GM19452 (cell line): Measurements from ENCODE around the gene B4GALNT4.
"Not testable (repeated sequence)": the region's sequence is repeated elsewhere in the genome, so short reads cannot be mapped to it uniquely, and the experiment has no call there.

ENCODE experiments used
- ATAC-seq: cut with Tn5 transposase; IDR thresholded peaks from one replicate; pipeline ENCODE4 v1.9.1; 2021; ENCODE audit not compliant: unreplicated experiment

The B4GALNT4 gene

DNA sequence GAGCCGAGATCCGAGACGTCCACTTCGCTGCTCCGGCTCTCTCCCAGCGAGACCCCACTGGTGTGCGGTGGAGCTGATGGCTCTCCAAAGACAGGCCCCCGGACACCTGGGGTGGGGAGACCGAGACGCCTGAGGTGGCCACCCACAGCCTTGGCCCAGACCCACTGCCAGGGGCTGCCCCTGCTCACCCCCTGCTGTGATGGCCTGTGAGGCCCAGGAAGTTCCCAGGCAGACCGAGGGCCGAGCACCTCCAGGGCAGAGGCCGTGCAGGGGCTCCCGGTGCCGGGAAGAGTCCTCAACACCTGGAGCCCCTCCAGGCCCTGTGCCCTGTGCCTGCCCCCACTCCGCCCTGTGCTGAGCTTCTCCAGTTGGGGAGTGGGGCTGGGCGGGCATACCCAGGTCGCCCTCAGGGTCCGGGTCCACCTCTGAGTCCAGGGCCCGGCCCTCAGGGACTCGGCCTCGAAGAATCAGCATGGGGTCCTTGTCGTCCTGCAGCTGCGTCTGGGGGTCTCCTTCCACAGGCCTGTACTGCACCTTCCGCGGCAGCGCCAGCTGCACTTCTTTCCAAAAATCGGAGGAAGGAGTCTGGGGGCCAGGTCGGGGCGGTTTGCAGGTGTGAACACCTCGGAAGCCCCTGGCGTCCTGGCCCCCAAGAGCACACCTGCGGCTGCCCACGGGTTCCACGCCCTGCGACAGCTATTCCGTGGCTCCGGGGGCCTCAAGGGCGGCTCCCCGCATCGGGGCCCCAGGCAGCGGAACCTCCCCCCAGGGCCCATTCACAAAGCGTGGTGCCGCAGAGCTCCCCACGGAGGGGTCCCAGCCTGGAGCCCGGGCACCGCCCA is 36.9 kb downstream of the B4GALNT4 start:
- no peak for ATAC-seq

DNA sequence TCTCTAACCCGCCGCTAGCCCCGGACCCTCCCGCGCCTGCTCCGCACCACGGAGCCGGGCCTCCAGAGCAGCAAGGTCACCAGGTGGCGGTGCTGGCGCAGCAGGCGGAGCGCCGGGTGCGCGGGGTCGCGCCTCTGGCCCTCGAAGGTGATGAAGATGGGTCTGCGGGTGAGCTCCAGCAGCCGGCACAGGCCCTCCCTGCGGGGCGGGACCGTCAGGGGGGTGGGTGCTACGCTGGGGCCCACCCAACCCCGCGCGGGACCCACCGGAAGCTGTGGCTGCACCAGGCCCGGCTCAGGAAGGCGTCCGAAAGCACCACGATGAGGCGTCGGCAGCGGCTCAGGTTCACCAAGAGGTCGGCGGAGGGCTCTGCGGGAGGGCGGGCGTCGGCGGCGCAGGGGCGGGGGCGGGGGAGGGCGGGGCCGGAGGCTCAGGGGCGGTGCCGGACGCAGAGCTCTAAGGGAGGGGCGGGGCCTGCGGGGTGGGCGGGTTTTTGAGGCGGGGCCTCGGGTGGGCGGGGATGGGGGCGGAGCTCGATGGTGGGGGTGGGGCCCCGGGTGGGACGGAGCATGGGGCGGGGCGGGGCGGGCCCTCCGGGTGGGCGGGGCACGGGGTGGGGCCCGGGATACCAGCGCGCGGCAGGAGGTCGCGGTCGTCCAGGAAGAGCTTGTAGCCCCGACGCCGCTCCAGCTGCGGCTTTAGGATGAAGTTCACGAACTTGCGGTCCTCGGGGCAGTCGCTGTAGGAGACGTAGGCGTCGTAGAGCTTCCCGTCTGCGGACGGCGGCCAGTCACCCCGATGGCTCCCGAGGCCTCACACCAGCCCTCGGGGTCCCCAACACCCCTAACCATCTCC is 37.7 kb downstream of the B4GALNT4 start:
- peak; percentile 80 for ATAC-seq

DNA sequence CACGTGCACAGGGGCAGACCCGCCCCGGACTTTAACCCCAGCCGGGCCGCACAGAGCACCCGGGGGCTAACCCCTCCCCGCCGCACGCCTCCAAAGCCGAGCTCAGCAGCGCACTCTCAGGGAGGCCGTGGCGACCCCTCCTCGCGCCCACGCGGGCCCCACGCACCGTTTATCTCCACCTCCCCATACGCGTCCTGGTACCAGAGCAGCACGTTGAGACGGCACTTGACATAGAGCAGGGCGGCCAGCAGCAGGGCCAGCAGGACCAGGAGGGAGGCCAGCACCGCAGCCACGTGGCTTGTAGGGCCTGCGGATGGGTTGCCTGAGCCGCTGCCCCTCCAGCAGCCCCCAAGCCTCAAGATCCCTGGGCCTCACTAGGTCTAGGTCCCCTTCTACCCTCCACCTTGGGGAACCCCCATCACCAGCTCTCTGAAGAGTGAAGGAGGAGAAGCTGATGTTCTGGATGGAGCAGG is 38.4 kb downstream of the B4GALNT4 start:
- no peak for ATAC-seq

DNA sequence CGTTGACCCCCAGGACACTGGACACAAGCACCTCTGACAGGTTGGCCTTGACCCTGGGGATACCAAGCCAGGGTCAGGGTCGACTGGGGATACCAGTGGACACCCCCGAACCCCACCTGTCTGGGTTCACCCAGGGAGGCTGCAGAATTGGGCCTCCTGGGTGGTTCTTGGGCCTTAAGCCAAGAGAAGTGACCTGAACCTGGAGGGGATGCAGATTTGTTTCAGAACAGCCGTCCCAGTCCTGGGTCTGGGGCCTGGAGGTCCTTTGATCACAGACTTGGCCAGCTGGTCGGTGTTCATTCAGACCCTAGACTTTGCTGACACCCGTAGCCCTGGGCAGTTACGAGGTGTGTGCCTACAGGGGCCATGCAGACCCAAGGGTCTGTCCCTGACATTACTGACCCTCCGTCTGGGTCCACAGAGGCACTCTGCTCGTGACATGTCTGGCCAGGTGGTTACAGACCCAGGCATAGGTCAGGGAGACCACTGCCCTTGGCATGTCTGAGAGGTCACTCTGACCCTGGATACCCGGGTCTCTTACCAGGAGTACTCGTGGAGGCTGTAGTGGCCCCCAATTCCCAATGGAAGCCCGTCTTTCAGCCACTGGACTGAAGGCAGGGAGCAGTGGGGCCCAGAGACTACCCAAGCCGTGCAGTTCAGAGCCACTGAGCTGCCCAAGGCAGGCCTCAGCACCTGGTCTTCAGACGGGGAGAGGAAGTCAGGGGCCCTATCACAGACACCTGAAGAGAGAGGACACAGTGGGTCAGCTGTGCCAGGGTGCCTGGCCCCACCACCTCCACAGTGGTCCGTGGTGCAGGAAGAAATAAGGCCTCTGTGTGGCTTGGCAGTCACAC is 39.1 kb downstream of the B4GALNT4 start:
- ATAC-seq = no peak

DNA sequence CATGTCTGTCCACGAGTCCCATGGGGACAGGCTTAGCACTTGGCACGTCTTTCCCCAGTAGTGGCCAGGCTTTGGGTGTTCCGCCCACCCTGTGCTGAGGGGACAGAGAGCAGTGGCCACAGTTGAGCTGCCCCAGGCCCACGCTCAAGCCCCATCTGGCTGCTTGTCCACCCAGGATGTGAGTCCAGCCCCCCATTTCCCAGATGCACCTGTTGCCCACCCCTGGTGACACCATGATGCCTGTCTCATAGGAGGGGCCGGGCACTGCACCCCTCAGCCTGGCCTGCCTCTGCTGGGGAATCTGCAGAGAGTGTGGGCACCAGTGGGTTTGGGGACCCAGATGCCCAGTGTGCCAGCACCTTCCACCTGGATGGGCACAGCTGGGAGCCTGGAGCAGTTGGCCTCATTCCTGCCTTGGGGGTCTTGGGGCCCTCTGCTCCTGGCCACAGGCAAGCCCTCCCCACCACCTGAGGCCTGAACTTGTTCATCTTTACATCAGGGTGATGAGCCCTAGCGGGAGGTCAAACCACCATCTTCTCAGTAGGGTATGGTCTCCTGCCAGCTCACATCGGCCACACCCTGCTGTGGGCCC is 39.8 kb downstream of the B4GALNT4 start:
- ATAC-seq = no peak

DNA sequence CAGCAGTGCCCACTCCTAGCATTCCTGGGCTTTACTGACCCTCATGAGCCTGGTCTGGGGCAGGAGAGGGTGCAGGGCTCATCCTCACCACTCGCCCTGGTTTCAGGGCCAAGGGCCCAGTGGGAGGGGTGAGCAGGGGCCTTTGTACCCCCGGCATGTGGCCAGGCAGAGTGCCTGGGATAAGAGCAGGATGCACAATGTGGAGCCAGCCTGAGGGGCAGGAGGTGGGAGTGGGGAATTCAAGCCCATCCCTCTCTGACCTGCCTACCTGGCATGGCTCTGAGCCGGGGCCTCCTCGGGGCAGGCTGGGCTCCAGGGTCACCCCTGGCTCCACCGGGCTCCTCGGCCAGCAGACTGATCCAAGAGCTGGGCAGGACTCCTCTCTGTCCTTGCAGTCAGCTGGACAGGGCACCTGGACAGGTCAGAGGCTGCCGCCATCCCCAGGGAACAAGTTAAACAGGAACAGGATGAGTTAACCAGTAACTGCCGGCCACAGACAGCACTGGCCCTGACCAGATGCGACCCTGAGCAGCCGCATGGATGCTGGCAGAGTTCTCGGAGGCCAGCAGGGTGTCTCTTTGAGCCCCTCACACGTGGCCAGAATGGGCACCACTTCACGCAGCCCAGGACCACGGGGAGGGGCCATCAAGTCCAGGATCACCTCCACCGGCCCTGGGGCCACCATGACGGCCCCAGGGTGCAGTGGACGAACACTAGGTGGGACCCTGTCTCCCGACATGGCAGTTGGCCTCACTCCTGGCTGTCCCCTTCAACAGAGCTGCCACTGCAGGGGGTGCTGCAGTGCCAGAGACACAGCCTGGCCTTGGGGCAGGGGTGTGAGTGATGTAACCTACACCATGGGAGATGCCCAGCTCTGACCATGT is 40.5 kb downstream of the B4GALNT4 start:
- ATAC-seq = no peak

DNA sequence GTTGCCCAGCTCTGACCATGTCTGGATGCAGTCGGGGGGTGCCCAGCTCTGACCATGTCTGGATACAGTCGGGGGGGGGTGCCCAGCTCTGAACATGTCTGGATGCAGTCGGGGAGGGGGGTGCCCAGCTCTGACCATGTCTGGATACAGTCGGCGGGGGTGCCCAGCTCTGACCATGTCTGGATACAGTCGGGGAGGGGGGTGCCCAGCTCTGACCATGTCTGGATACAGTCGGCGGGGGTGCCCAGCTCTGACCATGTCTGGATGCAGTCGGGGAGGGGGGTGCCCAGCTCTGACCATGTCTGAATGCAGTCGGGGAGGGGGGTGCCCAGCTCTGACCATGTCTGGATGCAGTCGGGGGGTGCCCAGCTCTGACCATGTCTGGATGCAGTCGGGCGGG is 41.4 kb downstream of the B4GALNT4 start:
- not testable (repeated sequence) for ATAC-seq

DNA sequence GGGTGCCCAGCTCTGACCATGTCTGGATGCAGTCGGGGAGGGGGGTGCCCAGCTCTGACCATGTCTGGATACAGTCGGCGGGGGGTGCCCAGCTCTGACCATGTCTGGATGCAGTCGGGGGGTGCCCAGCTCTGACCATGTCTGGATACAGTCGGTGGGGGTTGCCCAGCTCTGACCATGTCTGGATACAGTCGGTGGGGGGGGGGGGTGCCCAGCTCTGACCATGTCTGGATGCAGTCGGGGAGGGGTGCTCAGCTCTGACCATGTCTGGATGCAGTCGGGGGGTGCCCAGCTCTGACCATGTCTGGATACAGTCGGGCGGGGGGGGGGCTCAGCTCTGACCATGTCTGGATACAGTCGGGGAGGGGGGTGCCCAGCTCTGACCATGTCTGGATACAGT is 42.2 kb downstream of the B4GALNT4 start:
- not testable (repeated sequence) for ATAC-seq

DNA sequence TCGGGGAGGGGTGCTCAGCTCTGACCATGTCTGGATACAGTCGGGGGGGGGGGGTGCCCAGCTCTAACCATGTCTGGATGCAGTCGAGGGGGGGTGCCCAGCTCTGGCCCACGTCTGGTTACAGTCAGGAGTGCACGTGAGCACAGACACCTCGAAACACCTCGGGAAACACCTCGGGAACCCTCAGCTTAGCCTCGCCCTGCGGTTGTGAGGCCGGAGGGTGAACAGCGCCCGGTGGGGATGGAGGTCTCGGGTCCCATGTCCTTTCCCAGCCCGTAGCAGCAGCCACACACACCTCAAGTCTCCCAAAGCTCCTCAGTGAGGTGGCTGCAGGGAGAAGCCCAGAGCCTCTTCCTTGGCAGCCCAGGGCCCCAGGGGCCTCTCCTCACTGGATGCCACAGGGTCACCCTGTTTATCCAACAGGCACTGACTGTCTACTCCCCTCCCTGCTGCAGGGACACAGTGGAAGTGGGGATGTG is 43.4 kb downstream of the B4GALNT4 start:
- no peak for ATAC-seq

DNA sequence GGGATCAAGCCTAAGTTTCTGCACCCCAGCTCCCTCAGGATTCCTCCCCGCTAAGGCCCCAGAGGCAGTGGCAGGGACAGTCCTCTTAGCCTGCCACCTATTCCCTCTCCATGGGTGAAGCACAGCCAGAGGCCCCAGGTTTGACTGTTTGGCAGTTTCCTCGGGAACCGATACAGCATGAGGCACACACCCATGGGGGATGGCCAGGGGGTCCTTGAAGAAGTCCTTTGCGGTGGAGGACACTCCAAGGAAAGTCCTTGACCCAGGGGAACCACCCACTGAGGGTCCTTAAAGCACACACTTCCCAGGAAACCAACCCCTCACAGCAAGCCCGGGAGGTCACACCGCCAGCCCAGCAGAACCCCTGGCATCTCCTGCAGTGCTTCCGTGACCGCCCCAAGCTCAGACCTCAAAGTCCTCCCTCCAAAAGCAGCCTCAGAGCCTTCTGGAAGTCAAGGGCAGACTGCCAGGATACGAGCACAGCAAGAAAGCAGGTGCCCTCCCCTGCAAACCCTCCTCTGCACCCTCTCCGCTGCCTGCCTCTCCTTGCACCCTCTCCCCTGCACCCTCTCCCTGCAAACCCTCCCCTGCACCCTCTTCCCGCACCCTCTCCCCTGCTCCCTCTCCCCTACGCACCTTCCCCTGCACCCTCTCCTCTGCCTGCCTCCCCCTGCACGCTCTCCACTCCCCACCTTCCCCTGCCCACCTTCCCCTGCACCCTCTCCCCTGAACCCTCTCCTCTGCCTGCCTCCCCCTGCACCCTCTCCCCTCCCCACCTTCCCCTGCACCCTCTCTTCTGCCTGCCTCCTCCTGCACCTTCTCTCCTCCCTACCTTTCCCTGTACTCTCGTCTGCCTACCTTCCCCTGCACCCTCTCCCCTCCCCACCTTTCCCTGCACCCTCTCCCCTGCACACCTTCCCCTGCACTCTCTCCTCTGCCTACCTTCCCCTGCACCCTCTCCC is 44.1 kb downstream of the B4GALNT4 start:
- ATAC-seq = no peak

DNA sequence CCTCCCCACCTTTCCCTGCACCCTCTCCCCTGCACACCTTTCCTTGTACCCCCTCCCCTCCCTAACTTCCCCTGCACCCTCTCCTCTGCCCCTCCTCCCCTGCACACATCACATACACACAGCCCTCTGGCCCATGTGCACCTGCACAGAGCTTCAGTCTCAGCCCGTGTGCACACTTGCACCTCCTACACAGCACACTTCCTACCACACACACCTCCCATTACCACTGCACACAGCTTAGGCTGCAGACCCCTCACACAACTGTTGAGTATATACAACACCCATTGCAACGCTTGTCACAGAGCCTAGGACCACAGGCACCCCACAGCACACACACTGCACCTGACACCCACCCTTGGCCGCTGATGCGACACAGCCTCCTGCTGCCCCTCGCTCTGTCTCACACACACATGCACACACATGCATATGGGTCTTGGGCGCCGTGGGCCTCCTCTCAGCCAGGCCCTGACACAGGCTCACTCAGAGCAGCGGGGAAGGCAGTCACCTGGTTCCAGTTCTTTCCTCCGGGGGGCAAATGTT is 45.1 kb downstream of the B4GALNT4 start:
- ATAC-seq = no peak

DNA sequence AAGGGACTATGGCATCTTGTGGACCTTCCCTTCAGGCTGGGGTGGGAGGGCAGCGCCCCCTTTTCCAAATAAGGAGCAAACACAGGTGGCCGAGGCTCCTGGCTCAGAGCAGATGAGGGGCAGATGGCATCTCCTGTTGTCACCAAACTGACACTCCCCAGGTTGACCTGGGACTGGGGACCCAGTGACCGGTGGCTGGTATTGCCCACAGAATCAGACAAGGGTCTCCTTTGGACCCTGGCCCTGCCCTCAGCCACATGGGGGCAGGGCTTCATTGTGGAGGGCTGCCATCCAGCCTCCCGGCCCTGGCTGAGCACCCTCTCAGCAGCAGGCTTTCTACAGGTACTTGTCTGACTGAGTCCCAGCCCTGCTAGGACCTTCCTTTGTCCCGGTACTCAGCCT is 46.3 kb downstream of the B4GALNT4 start:
- ATAC-seq = no peak

DNA sequence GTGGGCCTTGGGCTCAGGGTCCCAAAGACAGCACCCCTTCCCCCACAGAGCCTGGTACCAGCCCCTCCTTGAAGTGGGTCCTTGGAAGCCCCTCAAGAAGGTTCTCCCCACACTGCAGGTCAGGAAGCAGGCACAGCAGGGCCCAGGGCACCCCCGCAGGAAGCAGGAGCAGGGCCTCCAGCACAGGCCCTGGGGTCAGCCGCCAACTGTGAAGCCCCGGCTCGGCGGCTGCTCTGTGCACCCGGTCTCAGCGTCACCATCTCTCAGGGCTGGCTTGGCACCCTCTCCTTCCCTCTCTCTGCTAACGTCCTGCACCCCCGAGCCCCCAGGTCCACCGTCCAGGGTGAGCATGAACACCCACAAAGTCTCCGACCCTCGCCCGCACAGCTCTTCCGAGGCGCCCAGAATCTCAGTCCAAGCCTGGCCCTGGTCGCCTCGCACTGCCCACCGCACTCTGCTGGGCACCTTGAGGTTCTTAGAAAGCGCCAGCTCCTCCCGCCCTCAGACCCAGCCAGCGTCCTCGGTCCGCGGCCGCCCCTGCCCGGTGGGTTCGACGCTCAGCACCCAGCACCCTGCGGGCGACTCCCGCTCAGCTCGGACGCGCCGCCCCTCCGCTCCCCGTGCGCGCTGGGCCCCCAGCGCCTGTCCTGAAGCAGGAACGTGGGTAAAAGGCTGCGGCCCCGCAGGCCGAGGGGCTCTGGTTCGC is 46.9 kb downstream of the B4GALNT4 start:
- no peak for ATAC-seq

DNA sequence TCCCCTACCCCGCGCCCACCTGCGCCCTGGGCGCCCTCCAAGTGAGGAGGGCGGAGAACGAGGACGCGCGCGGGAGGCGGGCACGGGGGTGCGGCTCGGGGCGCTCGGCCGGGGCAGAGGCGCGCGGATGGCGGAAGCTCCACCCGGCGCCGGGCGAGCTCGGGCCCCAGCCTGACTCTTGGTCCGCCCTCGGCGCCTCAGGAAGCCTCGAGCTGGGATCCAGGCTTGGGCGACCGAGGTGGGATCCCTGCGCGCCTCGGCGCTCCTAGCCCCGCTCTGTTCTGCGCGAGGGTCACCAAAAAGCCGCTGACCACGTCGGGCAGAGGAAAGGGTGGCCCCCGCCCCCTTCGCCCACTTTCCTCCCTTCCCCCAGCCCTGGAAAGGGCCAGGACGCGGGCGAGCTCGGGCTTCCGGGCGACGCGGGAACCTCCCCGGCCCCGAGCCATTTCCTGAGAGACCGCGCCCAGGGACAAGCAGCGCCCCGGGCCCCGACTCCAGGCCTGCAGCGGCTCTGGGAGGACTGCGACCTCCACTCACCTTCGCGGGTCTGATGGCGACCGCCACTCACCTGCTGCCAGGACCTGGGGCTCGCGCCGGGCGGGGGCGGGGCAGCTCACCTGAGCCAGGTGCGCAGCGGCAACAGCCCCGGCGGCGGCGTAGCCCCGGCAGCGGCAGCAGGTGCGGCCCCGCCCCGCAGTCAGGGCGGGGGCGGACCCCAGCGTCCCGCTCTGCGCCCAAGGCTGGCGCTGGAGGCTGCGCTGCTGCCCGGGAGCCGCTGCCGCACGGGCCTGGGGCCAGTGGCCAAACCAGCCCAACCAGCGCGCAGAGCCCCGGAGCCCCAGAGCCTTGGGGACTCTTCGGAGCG is 47.7 kb downstream of the B4GALNT4 start:
- ATAC-seq = no peak

DNA sequence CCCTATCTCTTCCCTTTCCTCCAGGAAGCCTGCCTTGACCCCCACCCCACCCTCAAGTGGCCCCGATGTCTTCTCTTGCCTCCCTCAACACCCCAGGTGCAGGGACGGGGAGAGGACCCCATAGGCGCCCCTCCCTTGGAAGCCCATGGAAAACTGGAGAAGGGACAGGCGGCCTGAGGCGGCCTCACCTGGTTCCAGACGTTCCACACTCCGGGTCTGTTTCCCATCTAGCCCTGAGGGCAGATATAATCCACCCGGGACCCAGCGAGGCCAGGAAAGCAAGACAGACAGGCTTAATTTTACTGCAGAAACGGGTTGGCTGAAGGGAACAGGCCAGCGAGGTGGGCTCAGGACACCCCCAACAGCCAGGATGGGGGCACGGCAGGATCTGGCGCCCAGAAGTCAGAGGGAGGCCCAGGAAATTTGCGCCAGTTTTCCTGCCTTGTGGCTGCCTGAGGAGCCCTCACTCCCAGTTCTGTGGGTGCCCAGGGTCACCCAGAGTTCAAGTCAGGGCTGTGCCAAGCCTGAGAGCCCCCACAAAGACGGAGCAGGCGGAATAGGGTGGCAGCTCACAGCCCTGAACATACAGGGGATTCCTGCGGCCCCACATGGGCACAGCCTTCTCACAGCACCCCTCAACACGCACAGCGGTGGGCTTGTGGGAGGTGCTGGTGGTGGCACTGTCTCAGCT is 48.5 kb downstream of the B4GALNT4 start:
- ATAC-seq = no peak
